GM19035 (cell line): ENCODE data around the gene SYT7.

Source experiments
- ATAC-seq: cut with Tn5 transposase; IDR thresholded peaks from one replicate; pipeline ENCODE4 v1.9.1; 2021; ENCODE audit not compliant: unreplicated experiment

SYT7 gene

GRCh38 chr11:61539831-61540357, 41.0 kb downstream of the SYT7 start:
- no peak for ATAC-seq

- no peak for ATAC-seq
Observed at GRCh38 chr11:61539006-61539405, 41.9 kb downstream of the SYT7 start.

- no peak for ATAC-seq
Observed at GRCh38 chr11:61538636-61538961, 42.3 kb downstream of the SYT7 start.

GRCh38 chr11:61537326-61537725, 43.5 kb downstream of the SYT7 start:
- ATAC-seq: no peak

GRCh38 chr11:61536676-61537270, 44.1 kb downstream of the SYT7 start:
- no peak for ATAC-seq

GRCh38 chr11:61535998-61536675, 44.7 kb downstream of the SYT7 start:
- no peak for ATAC-seq

GRCh38 chr11:61534933-61535839, 45.7 kb downstream of the SYT7 start:
- no peak for ATAC-seq

- ATAC-seq: no peak
Observed at GRCh38 chr11:61534025-61534932, 46.6 kb downstream of the SYT7 start.

GRCh38 chr11:61533401-61533800, 47.5 kb downstream of the SYT7 start:
- ATAC-seq: no peak

GRCh38 chr11:61533039-61533375, 47.9 kb downstream of the SYT7 start:
- ATAC-seq: no peak

GRCh38 chr11:61532134-61533038, 48.5 kb downstream of the SYT7 start:
- no peak for ATAC-seq

GRCh38 chr11:61531044-61531443, 49.8 kb downstream of the SYT7 start:
- no peak for ATAC-seq

- no peak for ATAC-seq
Observed at GRCh38 chr11:61529537-61530225, 51.2 kb downstream of the SYT7 start.

- no peak for ATAC-seq
Observed at GRCh38 chr11:61528114-61528513, 52.8 kb downstream of the SYT7 start.

GRCh38 chr11:61526956-61527731, 53.7 kb downstream of the SYT7 start:
- ATAC-seq: no peak

GRCh38 chr11:61526229-61526628, 54.6 kb downstream of the SYT7 start:
- ATAC-seq: no peak

GRCh38 chr11:61524963-61525587, 55.8 kb downstream of the SYT7 start:
- ATAC-seq: no peak

- ATAC-seq: no peak
Observed at GRCh38 chr11:61524446-61524845, 56.4 kb downstream of the SYT7 start.
